A549 (cell line): ENCODE measurements around the gene DNAJB6. TPM values are rescaled to one million over a fixed set of nuclear protein-coding genes. Genes with fewer than 3 reads are reported as not detected.

Experiments
- ATAC-seq, 2 experiments: fragments of 200-7000 bp in 1 of 2; fragments of >200 bp in 1 of 2; cut with Nextera tagmentation in 1 of 2; cut with Tn5 transposase in 1 of 2; 3 replicates each; pipeline versions ENCODE4 v1.8.0 to v1.9.1; 2018 to 2020; ENCODE audit warnings: mild to moderate bottlenecking in 1 of 2, moderate library complexity in 1 of 2
- CTCF ChIA-PET: fragments of 300-600 bp; sonication (Branson Sonifier 250); formaldehyde crosslinking; extraction: SDS; loops from one replicate; lab custom pipeline; 2021; ENCODE audit warnings: antibody characterized with exemption, inconsistent platforms; lab: Yijun Ruan, JAX
- POLR2A ChIA-PET: fragments of 350-600 bp; formaldehyde crosslinking; extraction: SDS; loops from one replicate; lab custom pipeline; 2021; ENCODE audit warnings: antibody characterized with exemption, inconsistent platforms; lab: Yijun Ruan, JAX
- DNase-seq, 2 experiments: peaks; one replicate each; pipeline versions ENCODE4 v3.0.0 to v3.0.0-alpha.2; 2011 to 2016; ENCODE audit warnings: low read depth in 1 of 2, low spot score in 1 of 2
- FAIRE-seq: peaks from 2 replicates; lab custom pipeline; 2011; peaks lifted over from hg19 to GRCh38; lab: Jason Lieb, UNC
- H3K27ac ChIP-seq, 2 experiments: fragments of >200 bp; sonication (Bioruptor Twin); formaldehyde crosslinking; 3 replicates each; pipeline ENCODE4 v1.5.1; 2016 to 2017
- H3K4me1 ChIP-seq: fragments of >200 bp; sonication (Bioruptor Twin); formaldehyde crosslinking; 3 replicates; pipeline ENCODE4 v1.6.1; 2016
- H3K4me2 ChIP-seq: fragments of >200 bp; sonication (Bioruptor Twin); formaldehyde crosslinking; 3 replicates; pipeline ENCODE4 v1.6.1; 2016
- H3K4me3 ChIP-seq: fragments of >200 bp; sonication (Bioruptor Twin); formaldehyde crosslinking; 3 replicates; pipeline ENCODE4 v1.5.1; 2016
- H3K9me3 ChIP-seq: fragments of >200 bp; sonication (Bioruptor Twin); formaldehyde crosslinking; 3 replicates; pipeline ENCODE4 v1.6.1; 2016
- CBX2 ChIP-seq: fragments of 200-600 bp; sonication (generic); IDR thresholded peaks from 2 replicates; pipeline ENCODE4 v1.6.1; 2016; ENCODE audit warnings: low read depth, mild to moderate bottlenecking, borderline replicate concordance
- CBX8 ChIP-seq: fragments of 200-600 bp; sonication (generic); IDR thresholded peaks from 2 replicates; pipeline ENCODE4 v1.6.1; 2016
- CEBPB ChIP-seq, 2 experiments: fragments of >200 bp in 1 of 2; sonication (Bioruptor Twin) in 1 of 2; formaldehyde crosslinking in 1 of 2; IDR thresholded peaks; 2 replicates each; pipeline ENCODE4 v1.6.1; 2012 to 2016
- CHD2 ChIP-seq: fragments of 150-350 bp; IDR thresholded peaks from 2 replicates; pipeline ENCODE4 v1.6.1; 2014; ENCODE audit warnings: low read length; ENCODE audit not compliant: partially characterized antibody
- EHF ChIP-seq: fragments of 250-450 bp; sonication (Bioruptor Pico); IDR thresholded peaks from 2 replicates; pipeline ENCODE4 v1.5.0; 2020; ENCODE audit warnings: mild to moderate bottlenecking
- EHMT2 ChIP-seq: fragments of 200-600 bp; sonication (generic); IDR thresholded peaks from 2 replicates; pipeline ENCODE4 v1.6.1; 2016; ENCODE audit warnings: antibody characterized with exemption, low read depth, mild to moderate bottlenecking, moderate library complexity
- ESRRA ChIP-seq: fragments of 150-350 bp; IDR thresholded peaks from 2 replicates; pipeline ENCODE4 v1.6.1; 2014; ENCODE audit warnings: mild to moderate bottlenecking, low read length, borderline replicate concordance
- FOSL2 ChIP-seq, 2 experiments: fragments of 450-650 bp in 1 of 2; fragments of >200 bp in 1 of 2; sonication (Bioruptor Twin) in 1 of 2; formaldehyde crosslinking; IDR thresholded peaks; 2 replicates each; pipeline versions ENCODE4 v1.5.0 to v1.6.1; 2016 to 2020; ENCODE audit warnings: mild to moderate bottlenecking in 1 of 2, moderate library complexity in 1 of 2
- HOXB13 ChIP-seq: fragments of 250-450 bp; sonication (Bioruptor Pico); IDR thresholded peaks from 2 replicates; pipeline ENCODE4 v1.5.0; 2020; ENCODE audit warnings: low read depth, mild to moderate bottlenecking, moderate library complexity
- KDM1A ChIP-seq: fragments of 200-600 bp; sonication (generic); IDR thresholded peaks from 2 replicates; pipeline ENCODE4 v1.6.1; 2016; ENCODE audit warnings: low read depth, mild to moderate bottlenecking
- KDM5A ChIP-seq: fragments of 200-600 bp; sonication (generic); IDR thresholded peaks from 2 replicates; pipeline ENCODE4 v1.6.1; 2016; ENCODE audit warnings: antibody characterized with exemption, mild to moderate bottlenecking
- MAZ ChIP-seq: fragments of 150-350 bp; IDR thresholded peaks from 2 replicates; pipeline ENCODE4 v1.6.1; 2014; ENCODE audit warnings: antibody characterized with exemption, low read depth, low read length, borderline replicate concordance
- NFE2L2 ChIP-seq: fragments of 150-350 bp; conservative IDR thresholded peaks from 2 replicates; pipeline ENCODE4 v1.6.1; 2014; ENCODE audit warnings: low read length
- POLR2A ChIP-seq: IDR thresholded peaks from 2 replicates; pipeline ENCODE4 v1.6.1; 2012; ENCODE audit warnings: mild to moderate bottlenecking, low read length
- RFX5 ChIP-seq: fragments of 450-650 bp; IDR thresholded peaks from 2 replicates; pipeline ENCODE4 v1.7.1; 2014; ENCODE audit warnings: antibody characterized with exemption, mild to moderate bottlenecking, moderate library complexity
- ZC3H11A ChIP-seq: fragments of 450-650 bp; IDR thresholded peaks from 2 replicates; pipeline ENCODE4 v1.6.1; 2014; ENCODE audit warnings: antibody characterized with exemption, mild to moderate bottlenecking
- ZSCAN20 ChIP-seq: fragments of 250-450 bp; sonication (Bioruptor Pico); IDR thresholded peaks from 2 replicates; pipeline ENCODE4 v1.8.0; 2022; ENCODE audit warnings: mild to moderate bottlenecking, moderate library complexity
- WGBS: methylation state at CpG from one replicate; pipeline ENCODE4 v1.1.6; 2017; ENCODE audit errors: missing lambda C conversion rate; 5-methylcytosine and 5-hydroxymethylcytosine counted together
- polyA plus RNA-seq, 4 experiments: library from polyadenylated mRNA; depleted of rRNA in 3 of 4; stranded (reverse); fragments of >200 nt; fragmentation: RNase III in 1 of 4; extraction: RNeasy Plus Mini Kit Qiagen cat#74134 plus additional on column Dnase treatment in 1 of 4; gene quantifications; 2 replicates in 3 of 4; 3 replicates in 1 of 4; pipeline ENCODE4 v1.2.3, GENCODE V29; 2011 to 2017
- TF ChIP-seq, protein P1 (sequence below): IDR thresholded peaks from 2 replicates; pipeline ENCODE4 v1.6.1; 2012
- TF ChIP-seq, protein P2 (sequence below): IDR thresholded peaks from 2 replicates; pipeline ENCODE4 v1.6.1; 2012; ENCODE audit warnings: low read depth, borderline replicate concordance
- TF ChIP-seq, protein P3 (sequence below): fragments of 250-450 bp; sonication (Bioruptor Pico); IDR thresholded peaks from 2 replicates; pipeline ENCODE4 v1.5.0; 2021; ENCODE audit warnings: mild to moderate bottlenecking, moderate library complexity, borderline replicate concordance
- TF ChIP-seq, protein P4 (sequence below): fragments of 450-650 bp; IDR thresholded peaks from 2 replicates; pipeline ENCODE4 v1.6.1; 2014; ENCODE audit warnings: antibody characterized with exemption
- TF ChIP-seq, protein P5 (sequence below): fragments of >200 bp; sonication (Bioruptor Twin); formaldehyde crosslinking; IDR thresholded peaks from 2 replicates; pipeline ENCODE4 v1.6.1; 2016

Gene DNAJB6
- polyA plus RNA-seq, 2 of the 4 experiments (the other 2 are of a cell fraction): 117 to 136 TPM

DNA sequence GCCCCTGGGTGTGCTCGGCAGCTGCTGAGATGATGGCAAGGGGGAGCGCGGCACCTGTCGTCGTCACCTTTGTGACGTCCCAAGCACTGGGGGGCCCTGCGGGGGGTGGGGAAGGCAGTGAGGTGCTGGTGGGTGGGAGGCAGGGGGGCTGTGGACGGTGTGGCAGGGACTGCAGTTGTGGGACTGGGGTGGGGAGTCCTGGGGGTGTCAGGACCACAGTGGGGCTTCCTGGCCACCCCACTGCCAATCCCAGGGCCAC is 82.2 kb downstream of the DNAJB6 start:
- CTCF ChIA-PET: no interaction called here
- no peaks in the 10 kb centered on the region for H3K4me1 ChIP-seq
- POLR2A ChIA-PET: no interaction called here
- no peaks in the 10 kb centered on the region for H3K9me3 ChIP-seq
- TF ChIP-seq FOSL2 (IDR thresholded peaks at IDR 0.05) (no peak), FOSL2 (CRISPR knock-in tag; IDR thresholded peaks at IDR 0.05) (no peak), EHF (CRISPR knock-in tag) (no peak), RFX5 (no peak), MAZ (no peak)
- H3K4me3 ChIP-seq: no peak overlapping the region
- FAIRE-seq: no peak
- no peak for DNase-seq
- no peak overlapping the region for H3K27ac ChIP-seq
- no peak for ATAC-seq
- no CpG with 5 or more reads among the region's 8 CpGs for WGBS
- H3K4me2 ChIP-seq: no peak overlapping the region

DNA sequence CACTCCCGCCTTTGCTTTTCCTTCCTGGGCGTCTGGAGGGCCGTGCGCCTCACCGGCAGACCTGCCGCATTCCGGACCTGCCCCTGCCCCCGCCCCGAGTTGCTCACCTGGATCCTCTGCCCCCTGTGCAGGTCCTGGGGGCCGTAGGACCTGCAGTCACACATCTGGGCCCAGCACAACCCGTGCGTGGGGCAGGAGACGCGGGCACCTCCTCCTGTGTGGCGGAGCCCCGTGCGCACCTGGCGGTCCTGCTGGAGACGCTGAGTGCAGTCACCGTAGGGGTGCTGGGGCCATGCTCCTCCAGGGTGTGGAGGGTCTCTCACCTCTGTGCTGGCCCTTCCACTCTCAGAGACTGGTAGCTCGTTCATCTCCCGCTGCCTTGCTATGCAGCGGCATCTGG is 85.5 kb downstream of the DNAJB6 start:
- CTCF ChIA-PET: interaction anchor here (1.0 to 1.6 kb wide), 2 partner anchors 10 to 16 kb away, joined by 4 to 6 read pairs; no protein-coding TSS in a partner anchor

DNA sequence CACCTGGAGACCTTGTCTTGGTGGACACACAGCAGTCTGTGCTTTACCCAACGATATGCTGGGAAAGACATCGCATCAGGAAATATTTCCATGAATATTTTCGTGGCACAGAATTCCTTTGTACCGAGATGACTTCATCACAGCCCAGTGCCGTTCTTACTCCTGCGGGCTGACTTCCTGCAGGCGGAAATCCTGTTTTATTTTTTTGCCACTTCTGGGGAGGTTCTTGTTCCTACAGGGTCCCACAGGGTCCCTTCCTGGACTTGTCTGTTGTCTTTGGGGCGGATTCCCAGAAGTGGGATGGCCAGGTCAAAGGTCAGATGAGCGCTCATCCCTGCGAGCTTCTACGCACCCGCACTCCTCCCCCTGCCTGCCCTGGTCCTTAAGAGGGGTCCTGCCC is 86.5 kb downstream of the DNAJB6 start:
- FAIRE-seq (no peak), DNase-seq (no peak), ATAC-seq (no peak)
- WGBS: 73% methylated on average over 12 of the region's 12 CpGs
- TF ChIP-seq EHMT2 (no peak), ZSCAN20 (CRISPR knock-in tag) (no peak), CEBPB (IDR thresholded peaks at IDR 0.05) (no peak), ESRRA (no peak), CBX8 (no peak), NFE2L2 (no peak), HOXB13 (CRISPR knock-in tag) (no peak), RFX5 (no peak)
- TF ChIP-seq, protein P1, sequence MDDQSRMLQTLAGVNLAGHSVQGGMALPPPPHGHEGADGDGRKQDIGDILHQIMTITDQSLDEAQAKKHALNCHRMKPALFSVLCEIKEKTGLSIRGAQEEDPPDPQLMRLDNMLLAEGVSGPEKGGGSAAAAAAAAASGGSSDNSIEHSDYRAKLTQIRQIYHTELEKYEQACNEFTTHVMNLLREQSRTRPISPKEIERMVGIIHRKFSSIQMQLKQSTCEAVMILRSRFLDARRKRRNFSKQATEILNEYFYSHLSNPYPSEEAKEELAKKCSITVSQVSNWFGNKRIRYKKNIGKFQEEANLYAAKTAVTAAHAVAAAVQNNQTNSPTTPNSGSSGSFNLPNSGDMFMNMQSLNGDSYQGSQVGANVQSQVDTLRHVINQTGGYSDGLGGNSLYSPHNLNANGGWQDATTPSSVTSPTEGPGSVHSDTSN: no peak
- TF ChIP-seq, protein P2, sequence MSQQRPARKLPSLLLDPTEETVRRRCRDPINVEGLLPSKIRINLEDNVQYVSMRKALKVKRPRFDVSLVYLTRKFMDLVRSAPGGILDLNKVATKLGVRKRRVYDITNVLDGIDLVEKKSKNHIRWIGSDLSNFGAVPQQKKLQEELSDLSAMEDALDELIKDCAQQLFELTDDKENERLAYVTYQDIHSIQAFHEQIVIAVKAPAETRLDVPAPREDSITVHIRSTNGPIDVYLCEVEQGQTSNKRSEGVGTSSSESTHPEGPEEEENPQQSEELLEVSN: no peak
- TF ChIP-seq, protein P3, sequence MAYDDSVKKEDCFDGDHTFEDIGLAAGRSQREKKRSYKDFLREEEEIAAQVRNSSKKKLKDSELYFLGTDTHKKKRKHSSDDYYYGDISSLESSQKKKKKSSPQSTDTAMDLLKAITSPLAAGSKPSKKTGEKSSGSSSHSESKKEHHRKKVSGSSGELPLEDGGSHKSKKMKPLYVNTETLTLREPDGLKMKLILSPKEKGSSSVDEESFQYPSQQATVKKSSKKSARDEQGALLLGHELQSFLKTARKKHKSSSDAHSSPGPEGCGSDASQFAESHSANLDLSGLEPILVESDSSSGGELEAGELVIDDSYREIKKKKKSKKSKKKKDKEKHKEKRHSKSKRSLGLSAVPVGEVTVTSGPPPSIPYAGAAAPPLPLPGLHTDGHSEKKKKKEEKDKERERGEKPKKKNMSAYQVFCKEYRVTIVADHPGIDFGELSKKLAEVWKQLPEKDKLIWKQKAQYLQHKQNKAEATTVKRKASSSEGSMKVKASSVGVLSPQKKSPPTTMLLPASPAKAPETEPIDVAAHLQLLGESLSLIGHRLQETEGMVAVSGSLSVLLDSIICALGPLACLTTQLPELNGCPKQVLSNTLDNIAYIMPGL: no peak
- TF ChIP-seq, protein P4, sequence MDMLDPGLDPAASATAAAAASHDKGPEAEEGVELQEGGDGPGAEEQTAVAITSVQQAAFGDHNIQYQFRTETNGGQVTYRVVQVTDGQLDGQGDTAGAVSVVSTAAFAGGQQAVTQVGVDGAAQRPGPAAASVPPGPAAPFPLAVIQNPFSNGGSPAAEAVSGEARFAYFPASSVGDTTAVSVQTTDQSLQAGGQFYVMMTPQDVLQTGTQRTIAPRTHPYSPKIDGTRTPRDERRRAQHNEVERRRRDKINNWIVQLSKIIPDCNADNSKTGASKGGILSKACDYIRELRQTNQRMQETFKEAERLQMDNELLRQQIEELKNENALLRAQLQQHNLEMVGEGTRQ: no peak
- TF ChIP-seq, protein P5, sequence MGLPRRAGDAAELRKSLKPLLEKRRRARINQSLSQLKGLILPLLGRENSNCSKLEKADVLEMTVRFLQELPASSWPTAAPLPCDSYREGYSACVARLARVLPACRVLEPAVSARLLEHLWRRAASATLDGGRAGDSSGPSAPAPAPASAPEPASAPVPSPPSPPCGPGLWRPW: no peak
- POLR2A ChIA-PET: no interaction called here
- CTCF ChIA-PET: no interaction called here
- no peak overlapping the region for H3K27ac ChIP-seq
- H3K4me3 ChIP-seq: no peak overlapping the region
- H3K4me2 ChIP-seq: no peak overlapping the region
- no peaks in the 10 kb centered on the region for H3K4me1 ChIP-seq
- no peaks in the 10 kb centered on the region for H3K9me3 ChIP-seq

More for the DNA sequence above, 85.5 kb downstream of the DNAJB6 start:
- Histone ChIP-seq H3K27ac (no peak overlapping the region), H3K9me3 (no peaks in the 10 kb centered on the region), H3K4me2 (no peak overlapping the region), H3K4me1 (no peaks in the 10 kb centered on the region), H3K4me3 (no peak overlapping the region)
- TF ChIP-seq CBX2 (no peak), KDM5A (no peak), CEBPB (IDR thresholded peaks at IDR 0.05) (no peak), POLR2A (no peak), KDM1A (no peak), ZC3H11A (no peak), CHD2 (no peak)
- ATAC-seq (no peak), FAIRE-seq (no peak), DNase-seq (no peak)
- WGBS: 86% methylated on average over 18 of the region's 23 CpGs
- POLR2A ChIA-PET: no interaction called here
